ENCODE measurements around the gene CTSH. TPM values are rescaled to one million over a fixed set of nuclear protein-coding genes. Genes with fewer than 3 reads are reported as not detected.
A peak's percentile ranks its signal among the peaks of the same experiment; 100 is the strongest.
"Not testable (repeated sequence)": the region's sequence is repeated elsewhere in the genome, so short reads cannot be mapped to it uniquely, and the experiment has no call there.

The CTSH gene
- total RNA-seq, 2 experiments from 2014 or later: 11.2 to 15.1 TPM

GRCh38 chr15:78875107-78875914 is 69.5 kb downstream of the CTSH start:
- ChIA-PET POLR2A (interaction anchor here (0.6 kb wide), 1 partner anchor 30 kb away, joined by 3 read pairs; no protein-coding TSS in a partner anchor), CTCF (interaction anchor here (0.6 to 3.8 kb wide), 2 partner anchors 15 to 69 kb away, joined by 3 to 20 read pairs; no protein-coding TSS in a partner anchor)
- ATAC-seq: no peak
- Mint-ChIP-seq H3K36me3 (ENCODE audit: low read depth) (peaks cover 31% of the 10 kb centered on the region), H3K27ac (peak overlapping the region; percentile 99), H3K4me3 (peak overlapping the region; percentile 99), H3K27me3 (no peaks in the 10 kb centered on the region), H3K4me1 (peaks cover 53% of the 10 kb centered on the region), H3K9me3 (ENCODE audit: low read depth) (no peaks in the 10 kb centered on the region)
- intact Hi-C loops (cut with DNase I, micrococcal nuclease): loop anchor here in 1 of 2 experiments (10.0 kb wide), 2 partner anchors 1089 to 1279 kb away; partner anchors contain the start of gene FAH
- peak; percentile 32 for DNase-seq

- no peaks in the 10 kb centered on the region for H3K9me3 Mint-ChIP-seq (ENCODE audit: low read depth)
- ChIA-PET POLR2A (interaction anchor here (0.6 to 1.3 kb wide), 7 partner anchors 10 to 1097 kb away, joined by 3 to 5 read pairs (median 3); partner anchors contain the start of genes BCL2A1 and PSMA4), CTCF (interaction anchor here (0.8 to 3.8 kb wide), 6 partner anchors 14 to 109 kb away, joined by 3 to 20 read pairs (median 3); partner anchors contain the start of gene ADAMTS7)
- H3K36me3 Mint-ChIP-seq (ENCODE audit: low read depth): peaks cover 25% of the 10 kb centered on the region
- peak overlapping the region; percentile 99 for H3K27ac Mint-ChIP-seq
- DNase-seq: peak; percentile 61
- H3K27me3 Mint-ChIP-seq: no peaks in the 10 kb centered on the region
- peaks cover 41% of the 10 kb centered on the region for H3K4me1 Mint-ChIP-seq
- H3K4me3 Mint-ChIP-seq: peak overlapping the region; percentile 99
- no peak for ATAC-seq
- intact Hi-C loops (cut with DNase I, micrococcal nuclease): loop anchor here (1.0 to 10.0 kb wide), 11 partner anchors 14 to 1281 kb away; partner anchors contain the start of genes FAH (in 1 of the 2), IDH3A (in 1 of the 2), IREB2 (in 1 of the 2) and PSMA4 (in 1 of the 2)
Observed at GRCh38 chr15:78873793-78874765, 70.8 kb downstream of the CTSH start.

GRCh38 chr15:78872972-78873792 is 71.7 kb downstream of the CTSH start:
- H3K27ac Mint-ChIP-seq: peak overlapping the region; percentile 99
- ChIA-PET POLR2A (interaction anchor here (0.6 to 1.3 kb wide), 9 partner anchors 11 to 1098 kb away, joined by 3 to 7 read pairs (median 4); partner anchors contain the start of genes BCL2A1, IREB2 and PSMA4), CTCF (interaction anchor here (0.6 to 3.8 kb wide), 7 partner anchors 11 to 108 kb away, joined by 3 to 20 read pairs (median 3); partner anchors contain the start of gene ADAMTS7)
- no peaks in the 10 kb centered on the region for H3K9me3 Mint-ChIP-seq (ENCODE audit: low read depth)
- peaks cover 19% of the 10 kb centered on the region for H3K36me3 Mint-ChIP-seq (ENCODE audit: low read depth)
- peaks cover 34% of the 10 kb centered on the region for H3K4me1 Mint-ChIP-seq
- DNase-seq: peak; percentile 96
- intact Hi-C loops (cut with DNase I, micrococcal nuclease): loop anchor here (1.0 to 10.0 kb wide), 12 partner anchors 13 to 1282 kb away; partner anchors contain the start of genes IREB2 (in 2 of the 2), FAH (in 1 of the 2), IDH3A (in 1 of the 2) and PSMA4 (in 1 of the 2)
- peak overlapping the region; percentile 99 for H3K4me3 Mint-ChIP-seq
- peak; percentile 80 for ATAC-seq
- H3K27me3 Mint-ChIP-seq: no peaks in the 10 kb centered on the region

GRCh38 chr15:78872155-78872971 is 72.5 kb downstream of the CTSH start, which contains the start of gene MORF4L1:
Gene MORF4L1, plus strand, starts transcription at chr15:78872890. Its CDS starts 128 bp downstream, at chr15:78873018.
- ChIA-PET CTCF (interaction anchor here (0.6 to 3.8 kb wide), 4 partner anchors 10 to 15 kb away, joined by 3 to 20 read pairs (median 4); no protein-coding TSS in a partner anchor), POLR2A (interaction anchor here (0.6 to 1.3 kb wide), 5 partner anchors 12 to 1026 kb away, joined by 3 to 7 read pairs (median 4); partner anchors contain the start of gene IREB2)
- Mint-ChIP-seq H3K4me1 (peaks cover 26% of the 10 kb centered on the region), H3K36me3 (ENCODE audit: low read depth) (peaks cover 18% of the 10 kb centered on the region), H3K4me3 (peak within 1 kb of the TSS; percentile 99), H3K9me3 (ENCODE audit: low read depth) (no peaks in the 10 kb centered on the region), H3K27me3 (no peaks in the 10 kb centered on the region), H3K27ac (peak within 1 kb of the TSS; percentile 99)
- DNase-seq (peak; percentile 98), ATAC-seq (peak; percentile 85)
- intact Hi-C loops (cut with DNase I, micrococcal nuclease): loop anchor here (1.0 to 10.0 kb wide), 9 partner anchors 12 to 1282 kb away; partner anchors contain the start of genes IREB2 (in 2 of the 2), FAH (in 1 of the 2), IDH3A (in 1 of the 2) and ZFAND6 (in 1 of the 2)

- CTCF ChIA-PET: interaction anchor here (1.8 to 3.8 kb wide), 2 partner anchors 9 to 12 kb away, joined by 4 to 20 read pairs; no protein-coding TSS in a partner anchor
- H3K9me3 Mint-ChIP-seq (ENCODE audit: low read depth); H3K27me3 Mint-ChIP-seq; DNase-seq; ATAC-seq; POLR2A ChIA-PET: not testable (repeated sequence)
- intact Hi-C loops (cut with DNase I, micrococcal nuclease): loop anchor here (1.0 to 10.0 kb wide), 9 partner anchors 11 to 1283 kb away; partner anchors contain the start of genes IREB2 (in 2 of the 2), FAH (in 1 of the 2), IDH3A (in 1 of the 2) and ZFAND6 (in 1 of the 2)
- Mint-ChIP-seq H3K36me3 (ENCODE audit: low read depth) (peaks cover 18% of the 10 kb centered on the region), H3K27ac (peak overlapping the region; percentile 81), H3K4me3 (peak overlapping the region; percentile 99), H3K4me1 (peaks cover 21% of the 10 kb centered on the region)
Observed at GRCh38 chr15:78871483-78872127, 73.2 kb downstream of the CTSH start.

Other genes with a start within 250 kb of the CTSH start
- gene ADAMTS7, start 133.6 kb downstream of the CTSH start, total RNA-seq: under 1 TPM; 0.09 to 0.23 TPM
- 100 to 1,000 TPM; 260 to 353 TPM for gene MORF4L1, start 72.2 kb downstream of the CTSH start, total RNA-seq
- gene RASGRF1, start 145.7 kb upstream of the CTSH start, total RNA-seq: not detected

Measured in activated CD4-positive, alpha-beta T cell treated with anti-CD3 and anti-CD28 coated beads for 36 hours (primary cell).